NCI-H1930 (cell line): ENCODE data around the gene CYP27A1.

Experiments
- DNase-seq, 2 experiments: peaks; one replicate each; lab custom pipeline; 2025; lab: John Stamatoyannopoulos, UW

The CYP27A1 gene

GRCh38 chr2:218858671-218859555 is 77.0 kb downstream of the CYP27A1 start:
- no peak for DNase-seq

DNA sequence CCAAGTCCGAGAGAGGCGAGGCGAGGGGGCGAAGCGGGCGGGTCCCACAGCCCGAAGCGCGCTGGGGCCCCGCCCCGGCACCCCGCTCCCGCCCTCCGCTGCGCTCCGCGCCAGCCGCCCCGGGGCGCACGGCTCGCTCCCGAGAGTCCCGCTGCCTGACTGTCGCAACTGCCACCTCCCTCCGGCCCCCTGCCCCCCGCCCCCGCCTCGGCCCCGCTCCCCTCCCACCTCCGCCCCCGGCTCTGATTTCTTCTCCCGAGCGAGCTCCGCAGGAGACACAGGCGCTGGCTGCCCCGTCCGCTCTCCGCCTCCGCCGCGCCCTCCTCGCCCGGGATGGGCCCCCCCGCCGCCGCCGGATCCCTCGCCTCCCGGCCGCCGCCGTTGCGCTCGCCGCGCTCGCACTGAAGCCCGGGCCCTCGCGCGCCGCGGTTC is 77.6 kb downstream of the CYP27A1 start, which contains the start of gene WNT6:
Gene WNT6 (plus strand): TSS at position 250 of the 432 bp plus-strand sequence. CDS start 233 bp downstream, outside the sequence.
- DNase-seq, result no peak

DNA sequence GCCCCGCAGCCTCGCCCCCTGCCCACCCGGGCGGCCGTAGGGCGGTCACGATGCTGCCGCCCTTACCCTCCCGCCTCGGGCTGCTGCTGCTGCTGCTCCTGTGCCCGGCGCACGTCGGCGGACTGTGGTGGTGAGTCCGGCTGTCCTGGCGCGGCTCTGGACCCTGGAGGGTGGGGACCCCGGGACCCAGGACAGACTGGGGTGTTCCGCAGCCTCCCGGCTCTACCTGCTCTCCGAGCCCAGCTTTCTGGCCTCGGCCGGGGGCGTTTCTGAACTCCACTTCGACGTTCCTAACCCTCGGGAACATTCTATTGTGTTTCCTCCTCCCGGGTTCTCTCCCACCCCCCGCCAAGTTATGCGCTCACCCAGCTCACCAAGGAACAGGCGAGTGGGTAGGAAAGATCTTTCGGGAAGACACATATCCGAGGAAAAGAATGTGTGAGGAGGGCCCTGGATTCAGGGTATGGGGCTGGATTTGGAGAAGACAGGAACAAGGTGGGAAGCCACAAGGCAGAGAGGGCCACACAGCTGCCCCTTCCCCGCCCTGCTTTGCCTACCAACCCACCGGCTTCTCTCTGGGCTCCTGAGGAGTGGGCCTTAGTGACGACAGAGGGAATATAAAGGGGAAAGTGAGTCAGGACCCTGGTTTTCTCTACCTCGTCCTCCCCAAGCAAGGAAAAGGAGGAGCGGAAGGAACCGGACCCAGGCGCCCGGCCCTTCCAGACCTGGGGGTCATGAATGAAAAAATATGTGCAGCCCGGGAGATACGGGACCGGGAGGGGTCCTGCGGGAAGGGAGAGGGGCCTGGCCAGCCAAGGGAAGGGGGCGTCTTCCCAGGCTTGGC is 78.3 kb downstream of the CYP27A1 start:
- DNase-seq, result no peak

- peak; percentile 48 to 60 for DNase-seq
Observed at GRCh38 chr2:218860950-218861381, 79.0 kb downstream of the CYP27A1 start.

DNA sequence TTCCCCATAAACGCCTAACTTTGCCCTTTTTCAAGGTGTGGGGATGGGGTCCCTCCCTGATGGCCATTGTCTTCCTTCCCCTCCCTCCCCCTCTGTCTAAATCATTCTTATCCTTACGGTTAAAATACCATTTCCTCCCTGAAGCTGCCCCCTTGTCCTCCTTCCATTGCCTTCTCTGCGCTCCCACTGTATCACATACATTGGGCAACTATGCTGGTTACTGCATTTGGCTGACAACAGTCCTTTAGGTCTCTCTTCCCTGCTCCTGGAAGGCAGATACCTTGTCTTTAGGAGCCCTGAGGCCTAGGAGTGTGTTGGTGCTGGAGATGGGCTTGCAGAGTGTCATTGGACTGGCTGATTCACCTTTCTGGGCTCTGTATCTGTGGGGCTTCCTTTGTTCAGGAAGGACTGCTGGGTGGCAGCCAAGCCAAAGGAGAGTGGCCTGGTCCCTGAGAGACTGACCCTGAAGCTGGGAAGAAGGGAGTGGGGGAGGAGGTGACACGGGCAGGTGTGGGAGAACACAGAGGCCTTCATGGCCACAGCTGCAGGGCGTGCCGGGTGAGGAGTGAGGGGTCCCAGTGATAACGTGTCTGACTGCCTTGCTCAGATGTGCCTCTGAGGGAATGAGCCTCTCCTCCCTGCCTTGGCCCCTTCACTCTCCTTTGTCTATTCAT is 79.8 kb downstream of the CYP27A1 start:
- DNase-seq, result no peak

GRCh38 chr2:218863021-218863520 is 81.1 kb downstream of the CYP27A1 start:
- DNase-seq, result no peak
